ENCODE data around the gene FRMD1.

DNA sequence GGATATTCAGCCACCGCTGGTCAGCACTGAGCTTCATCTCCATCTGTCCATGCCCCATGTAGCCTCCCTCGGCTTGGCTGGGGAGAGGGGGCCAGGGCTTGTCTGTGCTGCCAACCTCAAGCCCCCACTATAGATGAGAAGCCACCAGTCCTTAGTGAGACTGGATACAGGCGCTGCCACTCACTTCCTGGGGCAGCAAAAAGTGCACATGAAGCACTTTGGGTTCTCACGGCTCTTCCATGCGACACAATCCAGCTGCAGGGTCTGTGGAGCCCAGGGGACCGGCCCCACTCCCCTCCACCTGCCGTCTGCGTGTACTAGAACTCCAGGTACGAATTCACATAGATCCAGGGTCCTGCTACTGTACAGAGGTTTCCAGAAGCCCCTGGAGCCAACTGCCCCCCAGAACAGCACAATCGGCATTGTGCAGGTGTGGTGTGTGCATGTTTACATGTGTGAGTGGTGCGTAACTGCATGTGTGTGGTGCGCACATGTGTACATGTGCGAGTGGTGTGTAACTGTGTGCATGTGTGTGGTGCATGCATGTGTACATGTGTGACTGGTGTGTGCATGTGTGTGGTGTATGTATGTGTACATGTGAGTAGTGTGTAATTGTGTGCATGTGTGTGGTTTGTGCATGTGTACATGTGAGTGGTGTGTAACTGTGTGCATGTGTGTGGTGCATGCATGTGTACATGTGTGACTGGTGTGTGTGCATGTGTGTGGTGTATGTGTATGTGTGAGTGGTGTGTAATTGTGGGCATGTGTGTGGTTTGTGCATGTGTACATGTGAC lies 4.9 kb downstream of the FRMD1 start:
- TF ChIP-seq, protein P1, sequence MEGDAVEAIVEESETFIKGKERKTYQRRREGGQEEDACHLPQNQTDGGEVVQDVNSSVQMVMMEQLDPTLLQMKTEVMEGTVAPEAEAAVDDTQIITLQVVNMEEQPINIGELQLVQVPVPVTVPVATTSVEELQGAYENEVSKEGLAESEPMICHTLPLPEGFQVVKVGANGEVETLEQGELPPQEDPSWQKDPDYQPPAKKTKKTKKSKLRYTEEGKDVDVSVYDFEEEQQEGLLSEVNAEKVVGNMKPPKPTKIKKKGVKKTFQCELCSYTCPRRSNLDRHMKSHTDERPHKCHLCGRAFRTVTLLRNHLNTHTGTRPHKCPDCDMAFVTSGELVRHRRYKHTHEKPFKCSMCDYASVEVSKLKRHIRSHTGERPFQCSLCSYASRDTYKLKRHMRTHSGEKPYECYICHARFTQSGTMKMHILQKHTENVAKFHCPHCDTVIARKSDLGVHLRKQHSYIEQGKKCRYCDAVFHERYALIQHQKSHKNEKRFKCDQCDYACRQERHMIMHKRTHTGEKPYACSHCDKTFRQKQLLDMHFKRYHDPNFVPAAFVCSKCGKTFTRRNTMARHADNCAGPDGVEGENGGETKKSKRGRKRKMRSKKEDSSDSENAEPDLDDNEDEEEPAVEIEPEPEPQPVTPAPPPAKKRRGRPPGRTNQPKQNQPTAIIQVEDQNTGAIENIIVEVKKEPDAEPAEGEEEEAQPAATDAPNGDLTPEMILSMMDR (conservative IDR thresholded peaks at IDR 0.05 in 1 of 2, IDR thresholded peaks at IDR 0.05 in 1 of 2; ENCODE audit: extremely low read depth in 1 of 2, insufficient read depth in 1 of 2, low read depth in 1 of 2, low read length in 2 of 2), result no peak
- no peak for TF ChIP-seq EZH2 (IDR thresholded peaks at IDR 0.05; ENCODE audit: borderline replicate concordance, low read length)

Measured in mammary epithelial cell (primary cell).